ENCODE results near the gene CHP1.

The CHP1 gene

GRCh38 chr15:41199470-41199869 is 31.6 kb upstream of the CHP1 start:
- TF ChIP-seq FOXP2 (optimal IDR thresholded peaks at IDR 0.05; ENCODE audit: borderline replicate concordance, extremely low read depth, extremely low read length, insufficient read depth) (no peak), TAF1 (IDR thresholded peaks at IDR 0.05; ENCODE audit: borderline replicate concordance, insufficient read depth, low read length) (no peak), SIN3A (IDR thresholded peaks at IDR 0.05; ENCODE audit: borderline replicate concordance, insufficient read depth, low read length) (no peak), POLR2AphosphoS5 (IDR thresholded peaks at IDR 0.05; ENCODE audit: low read depth, low read length) (no peak), REST (IDR thresholded peaks at IDR 0.05; ENCODE audit: insufficient read depth in 1 of 2, low read depth in 2 of 2, low read length in 2 of 2) (no peak)

DNA sequence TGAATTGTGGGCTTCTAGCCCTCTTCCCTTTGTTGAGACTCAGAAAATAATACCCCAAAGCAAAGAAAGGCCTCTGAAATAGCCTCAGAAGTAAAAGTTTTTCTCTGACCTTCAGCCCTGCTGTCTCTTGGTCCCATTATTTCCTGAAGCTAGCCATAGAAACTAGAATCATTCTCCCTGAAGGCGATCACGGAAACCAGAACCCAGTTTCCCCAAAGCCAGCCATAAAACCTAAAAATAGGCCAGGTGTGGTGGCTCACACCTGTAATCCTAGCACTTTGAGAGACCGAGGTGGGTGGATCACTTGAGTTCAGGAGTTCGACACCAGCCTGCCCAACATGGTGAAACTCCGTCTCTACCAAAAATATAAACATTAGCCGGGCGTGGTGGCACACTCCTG is 27.7 kb upstream of the CHP1 start:
- no peak for TF ChIP-seq FOXP2 (optimal IDR thresholded peaks at IDR 0.05; ENCODE audit: borderline replicate concordance, extremely low read depth, extremely low read length, insufficient read depth)
- TF ChIP-seq SIN3A (IDR thresholded peaks at IDR 0.05; ENCODE audit: borderline replicate concordance, insufficient read depth, low read length): no peak
- no peak for TF ChIP-seq POLR2AphosphoS5 (IDR thresholded peaks at IDR 0.05; ENCODE audit: low read depth, low read length)
- no peak for TF ChIP-seq TAF1 (IDR thresholded peaks at IDR 0.05; ENCODE audit: borderline replicate concordance, insufficient read depth, low read length)
- TF ChIP-seq REST (IDR thresholded peaks at IDR 0.05; ENCODE audit: insufficient read depth in 1 of 2, low read depth in 2 of 2, low read length in 2 of 2): no peak

DNA sequence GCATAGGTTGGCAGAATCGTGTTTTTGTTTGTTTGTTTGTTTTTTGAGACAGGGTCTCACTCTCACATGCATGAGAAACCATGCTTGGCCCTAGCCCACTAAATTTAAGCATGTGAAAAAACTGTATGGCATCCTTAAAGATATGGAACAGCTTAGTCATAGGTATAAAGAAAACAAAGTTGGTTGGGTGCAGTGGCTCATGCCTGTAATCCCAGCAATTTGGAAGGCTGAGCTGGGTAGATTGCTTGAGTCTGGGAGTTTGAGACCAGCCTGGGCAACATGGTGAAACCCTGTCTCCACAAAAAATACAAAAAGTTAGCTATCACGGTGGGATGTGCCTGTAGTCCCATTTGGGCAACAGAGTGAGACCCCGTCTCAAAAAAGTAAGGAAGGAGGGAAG is 25.8 kb upstream of the CHP1 start:
- no peak for TF ChIP-seq SIN3A (IDR thresholded peaks at IDR 0.05; ENCODE audit: borderline replicate concordance, insufficient read depth, low read length)
- TF ChIP-seq REST (IDR thresholded peaks at IDR 0.05; ENCODE audit: insufficient read depth in 1 of 2, low read depth in 2 of 2, low read length in 2 of 2): no peak

GRCh38 chr15:41207687-41208448 is 23.2 kb upstream of the CHP1 start:
- TF ChIP-seq POLR2AphosphoS5 (IDR thresholded peaks at IDR 0.05; ENCODE audit: low read depth, low read length): no peak
- TF ChIP-seq FOXP2 (optimal IDR thresholded peaks at IDR 0.05; ENCODE audit: borderline replicate concordance, extremely low read depth, extremely low read length, insufficient read depth): no peak
- TF ChIP-seq SIN3A (IDR thresholded peaks at IDR 0.05; ENCODE audit: borderline replicate concordance, insufficient read depth, low read length): no peak
- TF ChIP-seq REST (IDR thresholded peaks at IDR 0.05; ENCODE audit: insufficient read depth in 1 of 2, low read depth in 2 of 2, low read length in 2 of 2): no peak
- no peak for TF ChIP-seq TAF1 (IDR thresholded peaks at IDR 0.05; ENCODE audit: borderline replicate concordance, insufficient read depth, low read length)

DNA sequence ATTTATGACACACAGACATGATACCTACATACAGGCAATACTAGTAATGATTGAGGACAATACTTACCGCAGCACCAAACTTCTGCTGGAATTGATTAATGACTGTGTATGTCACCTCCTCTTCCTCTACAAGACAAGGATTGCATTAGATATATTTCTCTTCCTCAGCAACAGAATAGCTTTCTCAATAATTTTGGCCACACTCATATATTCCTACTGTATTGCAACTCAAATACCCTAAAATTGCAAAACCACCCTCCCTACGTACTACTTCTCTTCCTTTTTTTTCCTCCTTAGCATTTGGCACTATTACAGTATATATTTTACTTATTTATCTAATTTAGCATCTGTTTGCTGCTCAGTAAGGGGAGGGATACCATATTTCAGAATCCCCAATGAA is 15.4 kb upstream of the CHP1 start:
- no peak for TF ChIP-seq REST (IDR thresholded peaks at IDR 0.05; ENCODE audit: insufficient read depth in 1 of 2, low read depth in 2 of 2, low read length in 2 of 2)
- no peak for TF ChIP-seq TAF1 (IDR thresholded peaks at IDR 0.05; ENCODE audit: borderline replicate concordance, insufficient read depth, low read length)
- TF ChIP-seq FOXP2 (optimal IDR thresholded peaks at IDR 0.05; ENCODE audit: borderline replicate concordance, extremely low read depth, extremely low read length, insufficient read depth): no peak
- TF ChIP-seq POLR2AphosphoS5 (IDR thresholded peaks at IDR 0.05; ENCODE audit: low read depth, low read length): no peak
- TF ChIP-seq SIN3A (IDR thresholded peaks at IDR 0.05; ENCODE audit: borderline replicate concordance, insufficient read depth, low read length): no peak

Data from PFSK-1 (cell line).